Measurements from ENCODE around the gene LDHB.
"Not testable (repeated sequence)": the region's sequence is repeated elsewhere in the genome, so short reads cannot be mapped to it uniquely, and the experiment has no call there.

Gene LDHB

GRCh38 chr12:21666722-21667121, 9.1 kb upstream of the LDHB start:
- H3K27me3 ChIP-seq (ENCODE audit: insufficient read depth, low read length), result no peaks in the 10 kb centered on the region
- H3K4me3 ChIP-seq (ENCODE audit: low read depth, low read length, poor library complexity, severe bottlenecking), result no peak overlapping the region
- H3F3A ChIP-seq (ENCODE audit: insufficient read depth, low read length), result no peaks in the 10 kb centered on the region
- no peaks in the 10 kb centered on the region for H3K79me2 ChIP-seq (ENCODE audit: insufficient read depth, low read length)
- no peak overlapping the region for H2AFZ ChIP-seq (ENCODE audit: low read length)
- H3K36me3 ChIP-seq (ENCODE audit: insufficient read depth, low read length), result no peaks in the 10 kb centered on the region
- no peak for TF ChIP-seq EZH2 (IDR thresholded peaks at IDR 0.05; ENCODE audit: borderline replicate concordance, low read length)
- TF ChIP-seq, protein P1, sequence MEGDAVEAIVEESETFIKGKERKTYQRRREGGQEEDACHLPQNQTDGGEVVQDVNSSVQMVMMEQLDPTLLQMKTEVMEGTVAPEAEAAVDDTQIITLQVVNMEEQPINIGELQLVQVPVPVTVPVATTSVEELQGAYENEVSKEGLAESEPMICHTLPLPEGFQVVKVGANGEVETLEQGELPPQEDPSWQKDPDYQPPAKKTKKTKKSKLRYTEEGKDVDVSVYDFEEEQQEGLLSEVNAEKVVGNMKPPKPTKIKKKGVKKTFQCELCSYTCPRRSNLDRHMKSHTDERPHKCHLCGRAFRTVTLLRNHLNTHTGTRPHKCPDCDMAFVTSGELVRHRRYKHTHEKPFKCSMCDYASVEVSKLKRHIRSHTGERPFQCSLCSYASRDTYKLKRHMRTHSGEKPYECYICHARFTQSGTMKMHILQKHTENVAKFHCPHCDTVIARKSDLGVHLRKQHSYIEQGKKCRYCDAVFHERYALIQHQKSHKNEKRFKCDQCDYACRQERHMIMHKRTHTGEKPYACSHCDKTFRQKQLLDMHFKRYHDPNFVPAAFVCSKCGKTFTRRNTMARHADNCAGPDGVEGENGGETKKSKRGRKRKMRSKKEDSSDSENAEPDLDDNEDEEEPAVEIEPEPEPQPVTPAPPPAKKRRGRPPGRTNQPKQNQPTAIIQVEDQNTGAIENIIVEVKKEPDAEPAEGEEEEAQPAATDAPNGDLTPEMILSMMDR (IDR thresholded peaks at IDR 0.05; ENCODE audit: low read length), result no peak
- no peaks in the 10 kb centered on the region for H3K9me2 ChIP-seq (ENCODE audit: low read depth, low read length)
- no peaks in the 10 kb centered on the region for H3K4me1 ChIP-seq (ENCODE audit: insufficient read depth, low read length, severe bottlenecking)
- H3K4me2 ChIP-seq (ENCODE audit: low read length), result no peak overlapping the region
- H3K27ac ChIP-seq (ENCODE audit: low read depth, low read length, poor library complexity, severe bottlenecking), result no peak overlapping the region
- H4K20me1 ChIP-seq (ENCODE audit: insufficient read depth, low read length), result no peaks in the 10 kb centered on the region
- no peak overlapping the region for H3K9ac ChIP-seq (ENCODE audit: low read length)
- H3K9me3 ChIP-seq (ENCODE audit: low read length), result no peaks in the 10 kb centered on the region

DNA sequence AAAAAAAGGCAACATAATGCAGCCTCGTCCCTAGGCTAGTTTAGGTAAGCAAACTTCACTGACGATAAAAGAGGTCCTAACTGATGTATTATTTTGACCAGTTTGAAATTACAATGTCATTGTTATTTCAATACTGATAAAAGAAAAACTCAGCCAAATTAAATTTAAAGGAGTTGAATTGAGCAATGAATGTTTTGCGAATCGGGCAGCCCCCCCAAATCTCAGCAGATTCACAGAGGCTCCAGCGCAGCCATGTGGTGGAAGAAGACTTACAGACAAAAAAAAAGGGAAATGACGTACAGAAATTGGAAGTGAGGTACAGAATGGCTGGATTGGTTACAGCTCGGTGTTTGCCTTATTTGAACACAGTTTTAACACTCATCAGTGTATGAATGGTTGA, 8.2 kb upstream of the LDHB start:
- H3K4me1 ChIP-seq (ENCODE audit: insufficient read depth, low read length, severe bottlenecking), result no peaks in the 10 kb centered on the region
- no peak overlapping the region for H2AFZ ChIP-seq (ENCODE audit: low read length)
- H3K9ac ChIP-seq (ENCODE audit: low read length), result no peak overlapping the region
- no peak overlapping the region for H3K4me2 ChIP-seq (ENCODE audit: low read length)
- no peaks in the 10 kb centered on the region for H3K27me3 ChIP-seq (ENCODE audit: insufficient read depth, low read length)
- H3F3A ChIP-seq (ENCODE audit: insufficient read depth, low read length), result no peaks in the 10 kb centered on the region
- H3K79me2 ChIP-seq (ENCODE audit: insufficient read depth, low read length), result no peaks in the 10 kb centered on the region
- no peaks in the 10 kb centered on the region for H3K9me3 ChIP-seq (ENCODE audit: low read length)
- no peak overlapping the region for H3K27ac ChIP-seq (ENCODE audit: low read depth, low read length, poor library complexity, severe bottlenecking)
- H3K9me2 ChIP-seq (ENCODE audit: low read depth, low read length), result no peaks in the 10 kb centered on the region
- no peak overlapping the region for H3K4me3 ChIP-seq (ENCODE audit: low read depth, low read length, poor library complexity, severe bottlenecking)
- TF ChIP-seq, protein P1 (IDR thresholded peaks at IDR 0.05; ENCODE audit: low read length), result no peak
- TF ChIP-seq EZH2 (IDR thresholded peaks at IDR 0.05; ENCODE audit: borderline replicate concordance, low read length), result no peak
- no peaks in the 10 kb centered on the region for H4K20me1 ChIP-seq (ENCODE audit: insufficient read depth, low read length)
- H3K36me3 ChIP-seq (ENCODE audit: insufficient read depth, low read length), result no peaks in the 10 kb centered on the region

- no peaks in the 10 kb centered on the region; the same call in 1 of the 2 replicates for H3K79me2 ChIP-seq (ENCODE audit: insufficient read depth, low read length)
These were observed 4.6 kb upstream of the LDHB start for GRCh38 chr12:21662122-21662792.

GRCh38 chr12:21661396-21662093, 3.9 kb upstream of the LDHB start:
- H3K4me1 ChIP-seq (ENCODE audit: insufficient read depth, low read length, severe bottlenecking); H3F3A ChIP-seq (ENCODE audit: insufficient read depth, low read length); H2AFZ ChIP-seq (ENCODE audit: low read length); H3K27ac ChIP-seq (ENCODE audit: low read depth, low read length, poor library complexity, severe bottlenecking); H3K79me2 ChIP-seq (ENCODE audit: insufficient read depth, low read length); H3K9me3 ChIP-seq (ENCODE audit: low read length); H4K20me1 ChIP-seq (ENCODE audit: insufficient read depth, low read length); H3K4me3 ChIP-seq (ENCODE audit: low read depth, low read length, poor library complexity, severe bottlenecking); H3K27me3 ChIP-seq (ENCODE audit: insufficient read depth, low read length); H3K36me3 ChIP-seq (ENCODE audit: insufficient read depth, low read length); H3K9ac ChIP-seq (ENCODE audit: low read length); H3K9me2 ChIP-seq (ENCODE audit: low read depth, low read length); H3K4me2 ChIP-seq (ENCODE audit: low read length): not testable (repeated sequence)

More at GRCh38 chr12:21662122-21662792, 4.6 kb upstream of the LDHB start:
- Histone ChIP-seq H3K27ac (ENCODE audit: low read depth, low read length, poor library complexity, severe bottlenecking) (no peak overlapping the region), H3K27me3 (ENCODE audit: insufficient read depth, low read length) (no peaks in the 10 kb centered on the region), H3K4me1 (ENCODE audit: insufficient read depth, low read length, severe bottlenecking) (no peaks in the 10 kb centered on the region), H3K4me3 (ENCODE audit: low read depth, low read length, poor library complexity, severe bottlenecking) (no peak overlapping the region), H3K36me3 (ENCODE audit: insufficient read depth, low read length) (no peaks in the 10 kb centered on the region), H4K20me1 (ENCODE audit: insufficient read depth, low read length) (no peaks in the 10 kb centered on the region), H3K9me3 (ENCODE audit: low read length) (no peaks in the 10 kb centered on the region), H3F3A (ENCODE audit: insufficient read depth, low read length) (no peaks in the 10 kb centered on the region), H3K9me2 (ENCODE audit: low read depth, low read length) (no peaks in the 10 kb centered on the region), H3K4me2 (ENCODE audit: low read length) (no peak overlapping the region), H2AFZ (ENCODE audit: low read length) (no peak overlapping the region), H3K9ac (ENCODE audit: low read length) (no peak overlapping the region)
- TF ChIP-seq EZH2 (IDR thresholded peaks at IDR 0.05; ENCODE audit: borderline replicate concordance, low read length), result no peak
- TF ChIP-seq, protein P1 (IDR thresholded peaks at IDR 0.05; ENCODE audit: low read length), result no peak
